Keratinocyte (primary cell): ENCODE measurements around the gene RNF152. TPM values are rescaled to one million over a fixed set of nuclear protein-coding genes. Genes with fewer than 3 reads are reported as not detected.

Experiments
- DNase-seq: peaks from one replicate; pipeline ENCODE4 v3.0.0-alpha.2; 2011; ENCODE audit warnings: low read depth, missing footprints, low spot score
- FAIRE-seq: peaks from 2 replicates; lab custom pipeline; 2011; peaks lifted over from hg19 to GRCh38; lab: Jason Lieb, UNC
- H2AFZ ChIP-seq: 2 replicates; pipeline ENCODE4 v1.6.0; 2012; ENCODE audit warnings: low read length, control low read depth, inconsistent platforms; ENCODE audit not compliant: control insufficient read depth
- H3K27ac ChIP-seq: 2 replicates; pipeline ENCODE4 v1.5.1; 2011; ENCODE audit warnings: low read length; ENCODE audit not compliant: control insufficient read depth, insufficient read depth
- H3K27me3 ChIP-seq: 3 replicates; pipeline ENCODE4 v1.6.0; 2011; ENCODE audit warnings: low read length; ENCODE audit not compliant: control insufficient read depth, insufficient read depth; ENCODE audit errors: extremely low read depth
- H3K36me3 ChIP-seq, 2 experiments: 2 replicates in 1 of 2; 3 replicates in 1 of 2; pipeline ENCODE4 v1.5.1; 2011; ENCODE audit warnings: low read length in 2 of 2, mild to moderate bottlenecking in 1 of 2; ENCODE audit not compliant: control insufficient read depth in 2 of 2, insufficient read depth in 2 of 2; ENCODE audit errors: extremely low read depth in 1 of 2
- H3K4me1 ChIP-seq: 3 replicates; pipeline ENCODE4 v1.5.1; 2011; ENCODE audit warnings: low read length; ENCODE audit not compliant: control insufficient read depth, insufficient read depth; ENCODE audit errors: extremely low read depth
- H3K4me2 ChIP-seq: 3 replicates; pipeline ENCODE4 v1.6.0; 2011; ENCODE audit warnings: low read depth, low read length; ENCODE audit not compliant: control insufficient read depth, insufficient read depth; ENCODE audit errors: extremely low read depth
- H3K4me3 ChIP-seq, 3 experiments: fragments of 200-600 bp in 1 of 3; sonication (generic) in 1 of 3; 2 replicates in 2 of 3; 3 replicates in 1 of 3; pipeline ENCODE4 v1.5.1; 2011 to 2016; ENCODE audit warnings: low read length in 3 of 3, mild to moderate bottlenecking in 3 of 3, control low read depth in 2 of 3, inconsistent platforms in 1 of 3, low read depth in 1 of 3, mixed read lengths in 1 of 3, mixed run types in 1 of 3, moderate library complexity in 1 of 3; ENCODE audit not compliant: control insufficient read depth in 2 of 3, insufficient read depth in 2 of 3; ENCODE audit errors: extremely low read depth in 1 of 3
- H3K79me2 ChIP-seq: 2 replicates; pipeline ENCODE4 v1.6.0; 2012; ENCODE audit warnings: low read length; ENCODE audit not compliant: control insufficient read depth, insufficient read depth
- H3K9ac ChIP-seq: 3 replicates; pipeline ENCODE4 v1.6.0; 2011; ENCODE audit warnings: low read length; ENCODE audit not compliant: control insufficient read depth, insufficient read depth; ENCODE audit errors: extremely low read depth
- H3K9me1 ChIP-seq: 3 replicates; pipeline ENCODE4 v1.6.0; 2011; ENCODE audit warnings: low read length; ENCODE audit not compliant: control insufficient read depth, insufficient read depth; ENCODE audit errors: extremely low read depth
- H3K9me3 ChIP-seq: 2 replicates; pipeline ENCODE4 v1.5.1; 2012; ENCODE audit warnings: low read depth, low read length; ENCODE audit not compliant: control insufficient read depth
- H4K20me1 ChIP-seq: 3 replicates; pipeline ENCODE4 v1.6.0; 2011; ENCODE audit warnings: low read length; ENCODE audit not compliant: control insufficient read depth, insufficient read depth; ENCODE audit errors: extremely low read depth
- CTCF ChIP-seq, 3 experiments: IDR thresholded peaks in 1 of 3; conservative IDR thresholded peaks in 1 of 3; optimal IDR thresholded peaks in 1 of 3; 2 replicates in 2 of 3; 3 replicates in 1 of 3; pipeline versions ENCODE3 to v1.5.1; 2011; ENCODE audit warnings: low read length in 3 of 3, mild to moderate bottlenecking in 3 of 3, moderate library complexity in 2 of 3, control low read depth in 1 of 3, inconsistent platforms in 1 of 3; ENCODE audit not compliant: insufficient read depth in 2 of 3; ENCODE audit errors: extremely low read depth in 1 of 3
- EZH2 ChIP-seq: IDR thresholded peaks from one replicate; pipeline ENCODE4 v1.6.1; 2012; ENCODE audit warnings: inconsistent platforms, mild to moderate bottlenecking, low read length, moderate library complexity
- dilution Hi-C: fragments of 300-500 bp; cut with MboI; formaldehyde crosslinking; loops from one replicate; pipeline ENCODE4 v1.7.0; 2020; ENCODE audit warnings: low sequenced_read_pairs; ENCODE audit not compliant: extremely low pct_ligation_motif_present
- polyA plus RNA-seq, 5 experiments: library from polyadenylated mRNA; depleted of rRNA in 3 of 5; stranded (reverse) in 3 of 5; stranded (forward) in 1 of 5; unstranded in 1 of 5; fragments of >200 nt; gene quantifications; 1 replicate in 1 of 5; 2 replicates in 3 of 5; 3 replicates in 1 of 5; pipeline versions ENCODE4 v1.2.1 to v1.2.3, GENCODE V29; 2011 to 2012; ENCODE audit warnings: missing spikeins in 2 of 5, low read depth in 1 of 5, low replicate concordance in 1 of 5

Gene RNF152
- polyA plus RNA-seq, 1 donor (not counting 4 experiments of a cell fraction or from before 2014, with no cell fraction given), result 10.1 TPM

- no peaks in the 10 kb centered on the region for H3K36me3 ChIP-seq
- H3K27me3 ChIP-seq, result no peaks in the 10 kb centered on the region
- H3K79me2 ChIP-seq, result no peaks in the 10 kb centered on the region
- DNase-seq, result no peak
- no peaks in the 10 kb centered on the region for H3K9me3 ChIP-seq
- H3K27ac ChIP-seq, result no peak overlapping the region
- H3K4me2 ChIP-seq, result no peak overlapping the region
- peak; percentile 52 for FAIRE-seq
- no peaks in the 10 kb centered on the region for H4K20me1 ChIP-seq
- no peak overlapping the region for H3K9ac ChIP-seq
- no peaks in the 10 kb centered on the region for H3K4me1 ChIP-seq
- H3K4me3 ChIP-seq, result no peak overlapping the region
- no peak for TF ChIP-seq CTCF (optimal IDR thresholded peaks at IDR 0.05 in 1 of 3, IDR thresholded peaks at IDR 0.05 in 1 of 3, conservative IDR thresholded peaks at IDR 0.05 in 1 of 3; ENCODE audit: extremely low read depth in 1 of 3, insufficient read depth in 2 of 3, low read length in 3 of 3)
- no peak for TF ChIP-seq EZH2
- no peaks in the 10 kb centered on the region for H3K9me1 ChIP-seq
- no peak overlapping the region for H2AFZ ChIP-seq
- dilution Hi-C loops, result no loop called here
Observed at GRCh38 chr18:61765097-61765496, 127.7 kb downstream of the RNF152 start.

GRCh38 chr18:61764381-61764780 is 128.4 kb downstream of the RNF152 start:
- no peaks in the 10 kb centered on the region for H3K9me3 ChIP-seq
- dilution Hi-C loops, result no loop called here
- no peaks in the 10 kb centered on the region for H3K79me2 ChIP-seq
- H4K20me1 ChIP-seq, result no peaks in the 10 kb centered on the region
- H3K4me1 ChIP-seq, result no peaks in the 10 kb centered on the region
- TF ChIP-seq EZH2 (no peak), CTCF (optimal IDR thresholded peaks at IDR 0.05 in 1 of 3, IDR thresholded peaks at IDR 0.05 in 1 of 3, conservative IDR thresholded peaks at IDR 0.05 in 1 of 3; ENCODE audit: extremely low read depth in 1 of 3, insufficient read depth in 2 of 3, low read length in 3 of 3) (no peak)
- H3K36me3 ChIP-seq, result no peaks in the 10 kb centered on the region
- no peak overlapping the region for H2AFZ ChIP-seq
- H3K4me3 ChIP-seq, result no peak overlapping the region
- no peaks in the 10 kb centered on the region for H3K9me1 ChIP-seq
- H3K4me2 ChIP-seq, result no peak overlapping the region
- no peaks in the 10 kb centered on the region for H3K27me3 ChIP-seq
- DNase-seq (no peak), FAIRE-seq (no peak)
- no peak overlapping the region for H3K27ac ChIP-seq
- no peak overlapping the region for H3K9ac ChIP-seq
